ELF-1 (cell line): Measurements from ENCODE around the gene LRRC27.

Source experiments
- DNase-seq: peaks from one replicate; pipeline ENCODE4 v3.0.0-alpha.2; 2016; ENCODE audit warnings: low read depth, low spot score

The LRRC27 gene

GRCh38 chr10:132414402-132415016 lies 82.5 kb downstream of the LRRC27 start:
- DNase-seq, result no peak

GRCh38 chr10:132415255-132415654 lies 83.3 kb downstream of the LRRC27 start:
- DNase-seq, result no peak

GRCh38 chr10:132415956-132416355 lies 84.0 kb downstream of the LRRC27 start:
- no peak for DNase-seq

GRCh38 chr10:132416566-132417256 lies 84.7 kb downstream of the LRRC27 start:
- DNase-seq, result no peak

GRCh38 chr10:132417257-132417910 lies 85.4 kb downstream of the LRRC27 start:
- DNase-seq, result no peak

GRCh38 chr10:132417957-132418441 lies 86.0 kb downstream of the LRRC27 start:
- no peak for DNase-seq

- peak; percentile 93 for DNase-seq
These were observed 86.8 kb downstream of the LRRC27 start for GRCh38 chr10:132418527-132419416.

GRCh38 chr10:132419538-132420468 lies 87.8 kb downstream of the LRRC27 start:
- no peak for DNase-seq

GRCh38 chr10:132420469-132420980 lies 88.5 kb downstream of the LRRC27 start:
- no peak for DNase-seq

- peak; percentile 61 for DNase-seq
These were observed 89.2 kb downstream of the LRRC27 start for GRCh38 chr10:132420981-132421846.

- DNase-seq, result no peak
These were observed 90.1 kb downstream of the LRRC27 start for GRCh38 chr10:132421847-132422751.

GRCh38 chr10:132422903-132423825 lies 91.2 kb downstream of the LRRC27 start:
- no peak for DNase-seq

GRCh38 chr10:132423966-132424861 lies 92.2 kb downstream of the LRRC27 start:
- no peak for DNase-seq

- DNase-seq, result no peak
These were observed 93.2 kb downstream of the LRRC27 start for GRCh38 chr10:132425029-132425756.

GRCh38 chr10:132425757-132426155 lies 93.8 kb downstream of the LRRC27 start:
- DNase-seq, result no peak
